GM19351 (cell line): Measurements from ENCODE around the gene CD36.

ENCODE experiments used
- ATAC-seq: cut with Tn5 transposase; IDR thresholded peaks from one replicate; pipeline ENCODE4 v1.9.1; 2021; ENCODE audit warnings: mild to moderate bottlenecking, moderate library complexity; ENCODE audit not compliant: unreplicated experiment

CD36 gene

GRCh38 chr7:80623503-80624252 is 14.8 kb upstream of the CD36 start:
- no peak for ATAC-seq

GRCh38 chr7:80624763-80625162 is 13.7 kb upstream of the CD36 start:
- ATAC-seq = no peak

GRCh38 chr7:80629023-80629422 is 9.4 kb upstream of the CD36 start:
- no peak for ATAC-seq

- no peak for ATAC-seq
Measured at GRCh38 chr7:80630608-80631405, 7.6 kb upstream of the CD36 start.

- no peak for ATAC-seq
Measured at GRCh38 chr7:80631421-80631820, 7.0 kb upstream of the CD36 start.

- no peak for ATAC-seq
Measured at GRCh38 chr7:80632139-80632538, 6.3 kb upstream of the CD36 start.

- ATAC-seq = no peak
Measured at GRCh38 chr7:80632819-80633218, 5.6 kb upstream of the CD36 start.

- no peak for ATAC-seq
Measured at GRCh38 chr7:80634505-80634904, 3.9 kb upstream of the CD36 start.

- ATAC-seq = no peak
Measured at GRCh38 chr7:80635533-80635932, 2.9 kb upstream of the CD36 start.

GRCh38 chr7:80635998-80636397 is 2.4 kb upstream of the CD36 start:
- no peak for ATAC-seq

- ATAC-seq = no peak
Measured at GRCh38 chr7:80636709-80637108, 1.7 kb upstream of the CD36 start.

- no peak for ATAC-seq
Measured at GRCh38 chr7:80637454-80637853, 988 bp upstream of the CD36 start.

GRCh38 chr7:80639011-80639410 is 569 bp downstream of the CD36 start:
- no peak for ATAC-seq

- ATAC-seq = no peak
Measured at GRCh38 chr7:80640846-80641245, 2.4 kb downstream of the CD36 start.

- no peak for ATAC-seq
Measured at GRCh38 chr7:80641548-80641947, 3.1 kb downstream of the CD36 start.

GRCh38 chr7:80642871-80643270 is 4.4 kb downstream of the CD36 start:
- ATAC-seq = no peak

GRCh38 chr7:80643336-80643915 is 5.0 kb downstream of the CD36 start:
- ATAC-seq = no peak

GRCh38 chr7:80644054-80644453 is 5.6 kb downstream of the CD36 start:
- ATAC-seq = no peak

GRCh38 chr7:80646083-80646865 is 7.8 kb downstream of the CD36 start:
- no peak for ATAC-seq

GRCh38 chr7:80647436-80647835 is 9.0 kb downstream of the CD36 start:
- ATAC-seq = no peak

- no peak for ATAC-seq
Measured at GRCh38 chr7:80648031-80648600, 9.7 kb downstream of the CD36 start.
